ENCODE measurements around the gene DNER. TPM values are rescaled to one million over a fixed set of nuclear protein-coding genes. Genes with fewer than 3 reads are reported as not detected.
"Not testable (repeated sequence)": the region's sequence is repeated elsewhere in the genome, so short reads cannot be mapped to it uniquely, and the experiment has no call there.

Gene DNER
- total RNA-seq, 4 donors from 2014 or later: 0.41 to 2.6 (median 1.2) TPM

DNA sequence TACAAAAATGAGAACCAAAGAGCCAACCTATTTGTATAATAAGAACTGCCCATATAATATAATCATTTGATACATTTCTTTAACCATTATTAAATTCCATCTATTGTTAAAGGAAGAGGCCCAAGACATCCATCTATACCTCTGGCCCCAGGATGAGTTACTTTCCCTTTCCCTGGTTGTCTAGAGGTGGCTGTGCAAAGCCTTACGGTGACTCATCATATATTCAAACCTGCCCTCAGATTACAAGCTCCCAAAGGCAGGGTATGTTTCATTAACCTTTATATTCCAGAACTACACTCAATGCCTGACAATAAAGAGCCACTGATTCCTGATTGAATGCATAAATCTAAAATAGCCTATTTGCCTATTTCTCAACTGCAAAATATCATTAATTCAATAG lies 337.5 kb downstream of the DNER start:
- H3K9me3 ChIP-seq: no peaks in the 10 kb centered on the region
- no peaks in the 10 kb centered on the region for H3K36me3 ChIP-seq
- in situ Hi-C loops (cut with MboI; ENCODE audit: low sequenced_read_pairs in 4 of 4) (no loop called here), intact Hi-C loops (cut with DNase I; ENCODE audit: low total_unique reads) (no loop called here)
- DNase-seq: no peak
- H3K27me3 ChIP-seq: no peaks in the 10 kb centered on the region
- H3K4me3 ChIP-seq: no peak overlapping the region
- TF ChIP-seq, protein P1, sequence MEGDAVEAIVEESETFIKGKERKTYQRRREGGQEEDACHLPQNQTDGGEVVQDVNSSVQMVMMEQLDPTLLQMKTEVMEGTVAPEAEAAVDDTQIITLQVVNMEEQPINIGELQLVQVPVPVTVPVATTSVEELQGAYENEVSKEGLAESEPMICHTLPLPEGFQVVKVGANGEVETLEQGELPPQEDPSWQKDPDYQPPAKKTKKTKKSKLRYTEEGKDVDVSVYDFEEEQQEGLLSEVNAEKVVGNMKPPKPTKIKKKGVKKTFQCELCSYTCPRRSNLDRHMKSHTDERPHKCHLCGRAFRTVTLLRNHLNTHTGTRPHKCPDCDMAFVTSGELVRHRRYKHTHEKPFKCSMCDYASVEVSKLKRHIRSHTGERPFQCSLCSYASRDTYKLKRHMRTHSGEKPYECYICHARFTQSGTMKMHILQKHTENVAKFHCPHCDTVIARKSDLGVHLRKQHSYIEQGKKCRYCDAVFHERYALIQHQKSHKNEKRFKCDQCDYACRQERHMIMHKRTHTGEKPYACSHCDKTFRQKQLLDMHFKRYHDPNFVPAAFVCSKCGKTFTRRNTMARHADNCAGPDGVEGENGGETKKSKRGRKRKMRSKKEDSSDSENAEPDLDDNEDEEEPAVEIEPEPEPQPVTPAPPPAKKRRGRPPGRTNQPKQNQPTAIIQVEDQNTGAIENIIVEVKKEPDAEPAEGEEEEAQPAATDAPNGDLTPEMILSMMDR (IDR thresholded peaks at IDR 0.05 in 4 of 5, conservative IDR thresholded peaks at IDR 0.05 in 1 of 5): no peak
- TF ChIP-seq POLR2A (IDR thresholded peaks at IDR 0.05): no peak
- no peak overlapping the region for H3K27ac ChIP-seq
- no peak for ATAC-seq
- H3K4me1 ChIP-seq: no peaks in the 10 kb centered on the region

DNA sequence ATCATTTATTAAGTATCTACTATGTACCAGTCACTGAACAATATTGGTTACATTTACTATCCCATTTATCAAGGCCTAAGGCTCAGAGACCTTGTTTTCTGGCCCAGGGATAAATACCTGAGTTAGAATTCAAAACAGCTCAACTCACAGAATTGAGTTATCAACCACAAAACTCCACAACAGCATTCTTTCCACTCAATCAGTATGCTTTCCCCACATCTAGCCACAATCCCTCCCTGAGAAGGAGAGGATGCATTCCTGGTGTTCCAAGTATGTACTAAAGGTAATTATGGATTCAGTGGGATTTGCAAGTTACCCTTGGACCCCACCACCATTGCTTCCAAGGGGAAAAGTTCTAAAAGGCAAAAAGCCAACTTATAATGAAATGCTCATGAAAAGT lies 339.1 kb downstream of the DNER start:
- ATAC-seq: no peak
- DNase-seq: no peak
- intact Hi-C loops (cut with DNase I; ENCODE audit: low total_unique reads): no loop called here
- Histone ChIP-seq H3K4me1 (no peaks in the 10 kb centered on the region), H3K27me3 (no peaks in the 10 kb centered on the region), H3K4me3 (no peak overlapping the region), H3K9me3 (no peaks in the 10 kb centered on the region), H3K27ac (no peak overlapping the region), H3K36me3 (no peaks in the 10 kb centered on the region)
- TF ChIP-seq POLR2A (IDR thresholded peaks at IDR 0.05): no peak
- TF ChIP-seq, protein P1 (IDR thresholded peaks at IDR 0.05 in 4 of 5, conservative IDR thresholded peaks at IDR 0.05 in 1 of 5): no peak
- in situ Hi-C loops (cut with MboI; ENCODE audit: low sequenced_read_pairs in 4 of 4): no loop called here

- H3K4me1 ChIP-seq; intact Hi-C loops (cut with DNase I; ENCODE audit: low total_unique reads); H3K4me3 ChIP-seq; H3K27me3 ChIP-seq; H3K36me3 ChIP-seq; DNase-seq; H3K27ac ChIP-seq; ATAC-seq; in situ Hi-C loops (cut with MboI; ENCODE audit: low sequenced_read_pairs in 4 of 4); H3K9me3 ChIP-seq: not testable (repeated sequence)
Observed at GRCh38 chr2:229373311-229373710, 341.0 kb downstream of the DNER start.

- Histone ChIP-seq H3K4me1 (no peaks in the 10 kb centered on the region), H3K4me3 (no peak overlapping the region), H3K36me3 (no peaks in the 10 kb centered on the region), H3K27ac (no peak overlapping the region), H3K27me3 (no peaks in the 10 kb centered on the region), H3K9me3 (no peaks in the 10 kb centered on the region)
- intact Hi-C loops (cut with DNase I; ENCODE audit: low total_unique reads) (no loop called here), in situ Hi-C loops (cut with MboI; ENCODE audit: low sequenced_read_pairs in 4 of 4) (no loop called here)
- no peak for DNase-seq
- ATAC-seq: no peak
- TF ChIP-seq POLR2A (IDR thresholded peaks at IDR 0.05): no peak
- TF ChIP-seq, protein P1 (IDR thresholded peaks at IDR 0.05 in 4 of 5, conservative IDR thresholded peaks at IDR 0.05 in 1 of 5): no peak
Observed at GRCh38 chr2:229372207-229372606, 342.1 kb downstream of the DNER start.

DNA sequence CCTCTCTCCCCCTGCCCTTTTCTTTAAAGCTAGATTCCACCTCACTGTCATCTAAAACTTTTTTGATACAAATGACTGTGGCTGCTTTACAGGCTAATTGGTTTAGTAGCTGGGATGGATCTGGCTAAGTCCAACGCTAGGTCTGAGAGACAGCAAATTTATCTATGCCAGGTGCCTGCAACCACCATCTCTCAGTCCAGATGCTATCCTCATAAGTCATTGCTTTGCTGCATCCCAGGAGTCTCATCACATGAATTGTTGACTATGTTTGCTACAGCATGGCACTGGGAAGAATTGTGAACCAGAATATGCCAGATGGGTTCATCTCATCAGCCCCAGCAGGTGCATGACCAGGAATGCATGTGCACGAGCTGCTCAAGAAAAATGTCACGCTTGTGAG lies 343.3 kb downstream of the DNER start:
- intact Hi-C loops (cut with DNase I; ENCODE audit: low total_unique reads): no loop called here
- no peak for TF ChIP-seq POLR2A (IDR thresholded peaks at IDR 0.05)
- TF ChIP-seq, protein P1 (IDR thresholded peaks at IDR 0.05 in 4 of 5, conservative IDR thresholded peaks at IDR 0.05 in 1 of 5): no peak

More for the DNA sequence above, 343.3 kb downstream of the DNER start:
- DNase-seq (no peak), ATAC-seq (no peak)
- no peak overlapping the region for H3K4me3 ChIP-seq
- H3K27ac ChIP-seq: no peak overlapping the region
- no peaks in the 10 kb centered on the region for H3K36me3 ChIP-seq
- H3K27me3 ChIP-seq: no peaks in the 10 kb centered on the region
- in situ Hi-C loops (cut with MboI; ENCODE audit: low sequenced_read_pairs in 4 of 4): no loop called here
- no peaks in the 10 kb centered on the region for H3K4me1 ChIP-seq
- H3K9me3 ChIP-seq: no peaks in the 10 kb centered on the region

All from gastrocnemius medialis (tissue), 4 donors.